Spinal cord (tissue), 10 donors: ENCODE measurements around the gene MLH3. TPM values are rescaled to one million over a fixed set of nuclear protein-coding genes. Genes with fewer than 3 reads are reported as not detected.

Source experiments
- DNase-seq, 6 donors: peaks; one replicate each; pipeline versions ENCODE4 v3.0.0 to v3.0.0-alpha.2; 2013 to 2015; ENCODE audit warnings: low spot score in 6 of 6, low read depth in 4 of 6
- H3K27ac ChIP-seq: one replicate; pipeline ENCODE4 v1.5.1; 2013; ENCODE audit warnings: low read depth, low read length, control low read depth
- H3K27me3 ChIP-seq: one replicate; pipeline ENCODE4 v1.6.1; 2013; ENCODE audit warnings: low read length; ENCODE audit not compliant: control insufficient read depth, insufficient read depth
- H3K36me3 ChIP-seq: one replicate; pipeline ENCODE4 v1.6.1; 2013; ENCODE audit warnings: low read length; ENCODE audit not compliant: control insufficient read depth, insufficient read depth
- H3K4me1 ChIP-seq: one replicate; pipeline ENCODE4 v1.6.1; 2013; ENCODE audit warnings: low read length; ENCODE audit not compliant: control insufficient read depth, insufficient read depth
- H3K4me3 ChIP-seq: one replicate; pipeline ENCODE4 v1.5.1; 2013; ENCODE audit warnings: low read depth, low read length, control low read depth
- H3K9me3 ChIP-seq: one replicate; pipeline ENCODE4 v1.6.1; 2013; ENCODE audit warnings: low read length; ENCODE audit not compliant: control insufficient read depth, insufficient read depth
- WGBS: methylation state at CpG from one replicate; pipeline ENCODE4 v1.1.5; 2013; ENCODE audit warnings: missing lambda C conversion rate; ENCODE audit not compliant: insufficient coverage; 5-methylcytosine and 5-hydroxymethylcytosine counted together
- polyA plus RNA-seq, 2 donors: library from polyadenylated mRNA; unstranded; fragments of 120-200 nt; gene quantifications; one replicate each; pipeline ENCODE4 v1.2.1, GENCODE V29; 2013; ENCODE audit not compliant: insufficient read length in 2 of 2
- total RNA-seq, 2 donors: library from RNA; depleted of rRNA in 1 of 2; stranded (reverse); fragments of 120-200 nt in 1 of 2; fragments of >200 nt in 1 of 2; gene quantifications; one replicate each; pipeline versions ENCODE4 v1.2.3 to v1.2.4, GENCODE V29; 2013 to 2014
- donor health status: healthy.

The MLH3 gene
- total and polyA plus RNA-seq, 4 donors = 21.4 to 65.8 (median 39.5) TPM

- DNase-seq = peak in 1 of 6 donors; percentile 76
- Histone ChIP-seq H3K36me3 (peaks cover 8% of the 10 kb centered on the region), H3K9me3 (no peaks in the 10 kb centered on the region), H3K4me1 (peaks cover 4% of the 10 kb centered on the region), H3K27ac (no peak overlapping the region), H3K27me3 (no peaks in the 10 kb centered on the region), H3K4me3 (no peak overlapping the region)
- 80% methylated on average over 3 of the region's 8 CpGs for WGBS
Measured at GRCh38 chr14:75044752-75045151, 6.5 kb downstream of the MLH3 start.

GRCh38 chr14:75044322-75044721 lies 6.9 kb downstream of the MLH3 start:
- no peaks in the 10 kb centered on the region for H3K27me3 ChIP-seq

GRCh38 chr14:75042035-75042434 lies 9.2 kb downstream of the MLH3 start:
- WGBS = 20% methylated on average over 1 of the region's 6 CpGs
- peak in 1 of 6 donors; percentile 46 for DNase-seq

More at GRCh38 chr14:75044322-75044721, 6.9 kb downstream of the MLH3 start:
- DNase-seq = peak in 1 of 6 donors; percentile 50
- no peaks in the 10 kb centered on the region for H3K9me3 ChIP-seq
- H3K4me3 ChIP-seq = no peak overlapping the region
- no CpG with 5 or more reads among the region's 2 CpGs for WGBS
- H3K27ac ChIP-seq = no peak overlapping the region
- H3K4me1 ChIP-seq = peaks cover 4% of the 10 kb centered on the region
- peaks cover 8% of the 10 kb centered on the region for H3K36me3 ChIP-seq

GRCh38 chr14:75041613-75042012 lies 9.7 kb downstream of the MLH3 start:
- Histone ChIP-seq H3K27me3 (no peaks in the 10 kb centered on the region), H3K27ac (no peak overlapping the region), H3K9me3 (no peaks in the 10 kb centered on the region), H3K36me3 (peaks cover 17% of the 10 kb centered on the region), H3K4me3 (no peak overlapping the region), H3K4me1 (peaks cover 4% of the 10 kb centered on the region)
- WGBS = no CpG with 5 or more reads among the region's 4 CpGs
- DNase-seq = no peak

More at GRCh38 chr14:75042035-75042434, 9.2 kb downstream of the MLH3 start:
- H3K9me3 ChIP-seq = no peaks in the 10 kb centered on the region
- H3K4me3 ChIP-seq = no peak overlapping the region
- no peaks in the 10 kb centered on the region for H3K27me3 ChIP-seq
- H3K4me1 ChIP-seq = peaks cover 4% of the 10 kb centered on the region
- peaks cover 17% of the 10 kb centered on the region for H3K36me3 ChIP-seq
- no peak overlapping the region for H3K27ac ChIP-seq

GRCh38 chr14:75040959-75041358 lies 10.3 kb downstream of the MLH3 start:
- Histone ChIP-seq H3K4me3 (no peak overlapping the region), H3K36me3 (peaks cover 19% of the 10 kb centered on the region), H3K27ac (no peak overlapping the region), H3K4me1 (peaks cover 4% of the 10 kb centered on the region), H3K27me3 (no peaks in the 10 kb centered on the region), H3K9me3 (no peaks in the 10 kb centered on the region)
- DNase-seq = no peak
- WGBS = 100% methylated on average over 2 of the region's 2 CpGs

GRCh38 chr14:75040507-75040906 lies 10.8 kb downstream of the MLH3 start:
- WGBS = no CpG with 5 or more reads among the region's 1 CpG
- no peaks in the 10 kb centered on the region for H3K9me3 ChIP-seq
- H3K36me3 ChIP-seq = peaks cover 19% of the 10 kb centered on the region
- H3K4me1 ChIP-seq = peaks cover 4% of the 10 kb centered on the region
- no peak overlapping the region for H3K4me3 ChIP-seq
- no peak for DNase-seq
- no peaks in the 10 kb centered on the region for H3K27me3 ChIP-seq
- no peak overlapping the region for H3K27ac ChIP-seq

GRCh38 chr14:75032939-75033338 lies 18.3 kb downstream of the MLH3 start:
- no peaks in the 10 kb centered on the region for H3K4me1 ChIP-seq
- no peak overlapping the region for H3K27ac ChIP-seq
- H3K27me3 ChIP-seq = no peaks in the 10 kb centered on the region
- H3K4me3 ChIP-seq = no peak overlapping the region
- no peaks in the 10 kb centered on the region for H3K9me3 ChIP-seq
- H3K36me3 ChIP-seq = peaks cover 29% of the 10 kb centered on the region
- WGBS = no CpG with 5 or more reads among the region's 2 CpGs
- DNase-seq = no peak

- WGBS = no CpG with 5 or more reads among the region's 1 CpG
Measured at GRCh38 chr14:75030147-75030546, 21.1 kb downstream of the MLH3 start.

GRCh38 chr14:75025876-75026275 lies 25.4 kb downstream of the MLH3 start:
- H3K4me1 ChIP-seq = no peaks in the 10 kb centered on the region
- 95% methylated on average over 2 of the region's 2 CpGs for WGBS
- H3K27me3 ChIP-seq = no peaks in the 10 kb centered on the region
- no peak overlapping the region for H3K4me3 ChIP-seq
- no peak for DNase-seq
- H3K36me3 ChIP-seq = peaks cover 25% of the 10 kb centered on the region
- H3K27ac ChIP-seq = no peak overlapping the region
- no peaks in the 10 kb centered on the region for H3K9me3 ChIP-seq

More at GRCh38 chr14:75030147-75030546, 21.1 kb downstream of the MLH3 start:
- Histone ChIP-seq H3K4me3 (no peak overlapping the region), H3K36me3 (peaks cover 38% of the 10 kb centered on the region), H3K27ac (no peak overlapping the region), H3K9me3 (no peaks in the 10 kb centered on the region), H3K4me1 (no peaks in the 10 kb centered on the region), H3K27me3 (no peaks in the 10 kb centered on the region)
- DNase-seq = no peak

GRCh38 chr14:75025082-75025481 lies 26.2 kb downstream of the MLH3 start:
- no peaks in the 10 kb centered on the region for H3K4me1 ChIP-seq
- no peak overlapping the region for H3K27ac ChIP-seq
- no peaks in the 10 kb centered on the region for H3K27me3 ChIP-seq
- DNase-seq = no peak
- no peak overlapping the region for H3K4me3 ChIP-seq
- H3K9me3 ChIP-seq = no peaks in the 10 kb centered on the region
- WGBS = 87% methylated on average over 4 of the region's 4 CpGs
- peaks cover 25% of the 10 kb centered on the region for H3K36me3 ChIP-seq
